ENCODE results near the gene ANKRA2.
A peak's percentile ranks its signal among the peaks of the same experiment; 100 is the strongest.

ANKRA2 gene

GRCh38 chr5:73565139-73565968 lies at the start of gene ANKRA2, which contains the start of gene UTP15:
TSS of gene ANKRA2 (minus strand) at chr5:73565639. CDS start at chr5:73562881, 2,758 bp downstream.
TSS of gene UTP15 (plus strand) at chr5:73565743. CDS start at chr5:73567345, 1,602 bp downstream.
- peak; percentile 82 for DNase-seq

- no peak for DNase-seq
Observed at GRCh38 chr5:73615085-73615484, 49.6 kb upstream of the ANKRA2 start.

GRCh38 chr5:73612799-73613198 lies 47.4 kb upstream of the ANKRA2 start:
- DNase-seq: no peak

GRCh38 chr5:73607228-73607627 lies 41.8 kb upstream of the ANKRA2 start:
- no peak for DNase-seq

- DNase-seq: no peak
Observed at GRCh38 chr5:73606206-73606753, 40.8 kb upstream of the ANKRA2 start.

GRCh38 chr5:73605223-73606087 lies 40.0 kb upstream of the ANKRA2 start:
- no peak for DNase-seq

- DNase-seq: no peak
Observed at GRCh38 chr5:73603998-73604397, 38.6 kb upstream of the ANKRA2 start.

- DNase-seq: no peak
Observed at GRCh38 chr5:73599380-73599779, 33.9 kb upstream of the ANKRA2 start.

- DNase-seq: peak; percentile 1
Observed at GRCh38 chr5:73596705-73597328, 31.4 kb upstream of the ANKRA2 start.

- DNase-seq: no peak
Observed at GRCh38 chr5:73592551-73592950, 27.1 kb upstream of the ANKRA2 start.

GRCh38 chr5:73591698-73592501 lies 26.5 kb upstream of the ANKRA2 start:
- no peak for DNase-seq

GRCh38 chr5:73591102-73591695 lies 25.8 kb upstream of the ANKRA2 start:
- peak; percentile 68 for DNase-seq

GRCh38 chr5:73587923-73588322 lies 22.5 kb upstream of the ANKRA2 start:
- DNase-seq: no peak

GRCh38 chr5:73582285-73583145 lies 17.1 kb upstream of the ANKRA2 start:
- DNase-seq: no peak

GRCh38 chr5:73565969-73566547 lies 619 bp upstream of the ANKRA2 start:
- no peak for DNase-seq

GRCh38 chr5:73564675-73565074 lies 764 bp downstream of the ANKRA2 start:
- no peak for DNase-seq

- no peak for DNase-seq
Observed at GRCh38 chr5:73564018-73564417, 1.4 kb downstream of the ANKRA2 start.

GRCh38 chr5:73558950-73559349 lies 6.5 kb downstream of the ANKRA2 start:
- DNase-seq: no peak

- no peak for DNase-seq
Observed at GRCh38 chr5:73552642-73553041, 12.8 kb downstream of the ANKRA2 start.

- no peak for DNase-seq
Observed at GRCh38 chr5:73550016-73550415, 15.4 kb downstream of the ANKRA2 start.
